Heart right ventricle (tissue), 16 donors: ENCODE measurements around the gene SGTB. TPM values are rescaled to one million over a fixed set of nuclear protein-coding genes. Genes with fewer than 3 reads are reported as not detected.

ENCODE experiments used
- ATAC-seq, 8 donors: fragments of 200-7000 bp; cut with Tn5 transposase; one replicate each; pipeline ENCODE4 v1.9.1; 2020; ENCODE audit warnings: mild to moderate bottlenecking in 8 of 8, moderate library complexity in 8 of 8, moderate number of reproducible peaks in 1 of 8
- DNase-seq, 2 donors: peaks; one replicate each; pipeline ENCODE4 v3.0.0-alpha.2; 2020
- H3K27ac ChIP-seq, 10 donors: fragments of 200-600 bp; sonication (generic) in 2 of 10; one replicate each; pipeline versions ENCODE4 v1.5.0 to v1.8.0; 2020 to 2022; ENCODE audit warnings: mild to moderate bottlenecking in 3 of 10
- H3K27me3 ChIP-seq, 7 donors: fragments of 200-600 bp; one replicate each; pipeline ENCODE4 v1.8.0; 2021 to 2022; ENCODE audit warnings: mild to moderate bottlenecking in 2 of 7
- H3K36me3 ChIP-seq, 9 donors: fragments of 200-600 bp; sonication (generic) in 1 of 9; one replicate each; pipeline versions ENCODE4 v1.5.0 to v1.8.0; 2020 to 2022; ENCODE audit warnings: mild to moderate bottlenecking in 2 of 9
- H3K4me1 ChIP-seq, 9 donors: fragments of 200-600 bp; sonication (generic) in 1 of 9; one replicate each; pipeline versions ENCODE4 v1.5.0 to v1.8.0; 2020 to 2022; ENCODE audit warnings: mild to moderate bottlenecking in 4 of 9
- H3K4me3 ChIP-seq, 10 donors: fragments of 200-600 bp; sonication (generic) in 2 of 10; one replicate each; pipeline versions ENCODE4 v1.5.0 to v1.8.0; 2020 to 2022; ENCODE audit warnings: mild to moderate bottlenecking in 7 of 10, moderate library complexity in 2 of 10
- H3K9me3 ChIP-seq, 11 donors: fragments of 200-600 bp in 10 of 11; sonication (generic) in 2 of 11; one replicate each; pipeline versions ENCODE4 v1.5.0 to v1.8.0; 2013 to 2022; ENCODE audit warnings: mild to moderate bottlenecking in 2 of 11, control low read depth in 1 of 11, moderate library complexity in 1 of 11
- CTCF ChIP-seq, 9 donors: fragments of 200-600 bp; sonication (generic) in 2 of 9; IDR thresholded peaks; one replicate each; pipeline versions ENCODE4 v1.5.0 to v1.8.0; 2021 to 2022; ENCODE audit warnings: antibody characterized with exemption in 9 of 9, mild to moderate bottlenecking in 5 of 9, moderate library complexity in 1 of 9
- WGBS, 2 donors: extraction: QIAGEN DNeasy Blood & Tissue Kit; methylation state at CpG; one replicate each; pipeline ENCODE4 v1.1.7; 2013; ENCODE audit warnings: inconsistent platforms in 1 of 2; 5-methylcytosine and 5-hydroxymethylcytosine counted together
- intact Hi-C, 10 donors: fragments of 100-400 bp; cut with DNase I; formaldehyde crosslinking; loops; one replicate each; pipeline versions ENCODE4 v1.11.1 to v1.14.2; 2022
- polyA plus RNA-seq, 2 donors: library from polyadenylated mRNA; stranded (reverse); fragments of 200-250 nt; gene quantifications; one replicate each; pipeline ENCODE4 v1.2.3, GENCODE V29; 2013
- total RNA-seq, 10 donors: library from RNA; stranded (reverse); fragmentation: NEBNext Ultra II Directional in 3 of 10; extraction: Animal tissue kit (Norgen Biotek cat#: 25700) in 3 of 10; gene quantifications; one replicate each; pipeline versions ENCODE4 v1.2.1 to v1.2.4, GENCODE V29; 2021 to 2023
- donor health status: Arrhythmogenic right ventricular cardiomyopathy.
- donor health status: ischemic (EF 13 %, LVEDD 7.1; RV severe dilation, severe dysfunction).
- donor health status: healthy with polysubstance abuse.
- donor health status: DM: no; HTN: yes; CAD: no.
- donor health status: DM: no; HTN: no; CAD: no.
- donor health status: ischemic (EF 25% LVEDD 6.9; RV normal size, moderate dysfunction).
- donor health status: ischemic (EF 25% LVEDD 5.7; RV mildly dilated, moderate dysfunction).
- donor health status: healthy.
- donor health status: DM: yes; HTN: yes; CAD: no.
- donor health status: Ischemic cardiomyopathy.
- donor health status: ischemic (EF 35%, LVEDD 5.7; RV mildly dilated, moderate dysfunction).
- donor health status: nonischemic (EF 11% LVEDD 7.7; RV severe dilation, severe dysfunction).
- donor health status: DM: yes; HTN: yes; CAD: no.
- donor health status: PGD.
- donor health status: ischemic (EF 29% LVEDD 5.4; RV normal size, mild dysfunction).
- donor health status: nonischemic (EF 23%, LVEDD 6.1; RV moderate dilation, normal function).

Gene SGTB
- total and polyA plus RNA-seq, 12 donors: 1.5 to 9.7 (median 6.1) TPM

- no peaks in the 10 kb centered on the region for H3K27me3 ChIP-seq
- H3K27ac ChIP-seq: no peak overlapping the region
- H3K4me1 ChIP-seq: peaks cover 0 to 10% (median 4%) of the 10 kb centered on the region in 9 donors
- TF ChIP-seq CTCF (IDR thresholded peaks at IDR 0.05): no peak
- intact Hi-C loops: no loop called here
- WGBS, 2 donors: 100% methylated on average over 1 of the region's 1 CpG
- ATAC-seq: no peak
- H3K9me3 ChIP-seq: no peaks in the 10 kb centered on the region
- no peak for DNase-seq
- H3K4me3 ChIP-seq: no peak overlapping the region
- H3K36me3 ChIP-seq: peaks cover 0 to 4% (median 0%) of the 10 kb centered on the region in 9 donors
Measured at GRCh38 chr5:65765582-65765981, 43.7 kb upstream of the SGTB start.

GRCh38 chr5:65762234-65762633, 40.3 kb upstream of the SGTB start:
- no peak for TF ChIP-seq CTCF (IDR thresholded peaks at IDR 0.05)
- Histone ChIP-seq H3K9me3 (no peaks in the 10 kb centered on the region), H3K27ac (no peak overlapping the region), H3K4me1 (peaks cover 0 to 13% (median 4%) of the 10 kb centered on the region in 9 donors), H3K27me3 (no peaks in the 10 kb centered on the region), H3K36me3 (peaks cover 0 to 21% (median 0%) of the 10 kb centered on the region in 9 donors), H3K4me3 (no peak overlapping the region)
- DNase-seq (no peak), ATAC-seq (no peak)
- intact Hi-C loops: loop anchor here in 1 of 10 donors (5.0 kb wide), 1 partner anchor 410 kb away; no protein-coding TSS in a partner anchor
- WGBS, 2 donors: 87 to 90% methylated on average over 1 of the region's 1 CpG

- WGBS, 2 donors: 50 to 58% methylated on average over 2 of the region's 2 CpGs
- TF ChIP-seq CTCF (IDR thresholded peaks at IDR 0.05): peak in 7 of 9 donors; percentile 14 to 70 (median 52)
- peak overlapping the region in 2 of 10 donors; percentile 13 to 61 for H3K27ac ChIP-seq
- H3K4me1 ChIP-seq: peaks cover 0 to 13% (median 4%) of the 10 kb centered on the region in 9 donors
- no peaks in the 10 kb centered on the region for H3K9me3 ChIP-seq
- ATAC-seq: peak; percentile 78 to 97 (median 92)
- intact Hi-C loops: loop anchor here in 2 of 10 donors (2.0 to 5.0 kb wide), 2 partner anchors 384 to 412 kb away; partner anchors contain the start of gene SREK1 (in 1 of the 2)
- DNase-seq: peak; percentile 13 to 56
- no peaks in the 10 kb centered on the region for H3K27me3 ChIP-seq
- peaks cover 0 to 21% (median 0%) of the 10 kb centered on the region in 9 donors for H3K36me3 ChIP-seq
- no peak overlapping the region for H3K4me3 ChIP-seq
Measured at GRCh38 chr5:65760504-65761275, 38.8 kb upstream of the SGTB start.

- Histone ChIP-seq H3K4me3 (no peak overlapping the region), H3K4me1 (peaks cover 0 to 13% (median 4%) of the 10 kb centered on the region in 9 donors), H3K27ac (no peak overlapping the region), H3K36me3 (peaks cover 0 to 21% (median 0%) of the 10 kb centered on the region in 9 donors), H3K27me3 (no peaks in the 10 kb centered on the region), H3K9me3 (no peaks in the 10 kb centered on the region)
- ATAC-seq: no peak
- intact Hi-C loops: loop anchor here in 4 of 10 donors (10.0 kb wide), 3 partner anchors 166 to 406 kb away; partner anchors contain the start of gene ERBIN (in 1 of the 4)
- no peak for DNase-seq
- TF ChIP-seq CTCF (IDR thresholded peaks at IDR 0.05): no peak
- 91 to 92% methylated on average over 4 of the region's 4 CpGs for WGBS, 2 donors
Measured at GRCh38 chr5:65758546-65759144, 36.7 kb upstream of the SGTB start.
